GM21515 (cell line): ENCODE data around the gene THRB.

ENCODE experiments used
- ATAC-seq: cut with Tn5 transposase; IDR thresholded peaks from one replicate; pipeline ENCODE4 v1.9.1; 2021; ENCODE audit not compliant: unreplicated experiment

The THRB gene

GRCh38 chr3:24382647-24383046 lies 112.0 kb downstream of the THRB start:
- ATAC-seq, result no peak

GRCh38 chr3:24379936-24380335 lies 114.7 kb downstream of the THRB start:
- ATAC-seq, result no peak

GRCh38 chr3:24378313-24378712 lies 116.3 kb downstream of the THRB start:
- ATAC-seq, result no peak

- no peak for ATAC-seq
Observed at GRCh38 chr3:24377218-24377993, 117.2 kb downstream of the THRB start.

- ATAC-seq, result no peak
Observed at GRCh38 chr3:24375947-24376384, 118.7 kb downstream of the THRB start.

GRCh38 chr3:24374801-24375200 lies 119.8 kb downstream of the THRB start:
- ATAC-seq, result no peak

- no peak for ATAC-seq
Observed at GRCh38 chr3:24373198-24373959, 121.3 kb downstream of the THRB start.

GRCh38 chr3:24372559-24373197 lies 122.0 kb downstream of the THRB start:
- no peak for ATAC-seq

GRCh38 chr3:24370352-24371090 lies 124.1 kb downstream of the THRB start:
- ATAC-seq, result no peak

- ATAC-seq, result no peak
Observed at GRCh38 chr3:24368605-24369004, 126.0 kb downstream of the THRB start.

- ATAC-seq, result no peak
Observed at GRCh38 chr3:24367664-24368264, 126.9 kb downstream of the THRB start.

- no peak for ATAC-seq
Observed at GRCh38 chr3:24367216-24367615, 127.4 kb downstream of the THRB start.

- no peak for ATAC-seq
Observed at GRCh38 chr3:24365168-24365567, 129.5 kb downstream of the THRB start.

- ATAC-seq, result no peak
Observed at GRCh38 chr3:24364359-24364758, 130.3 kb downstream of the THRB start.

- ATAC-seq, result no peak
Observed at GRCh38 chr3:24363242-24363641, 131.4 kb downstream of the THRB start.

- ATAC-seq, result no peak
Observed at GRCh38 chr3:24361623-24362022, 133.0 kb downstream of the THRB start.

- no peak for ATAC-seq
Observed at GRCh38 chr3:24360957-24361356, 133.7 kb downstream of the THRB start.

- ATAC-seq, result no peak
Observed at GRCh38 chr3:24359645-24360462, 134.8 kb downstream of the THRB start.

- no peak for ATAC-seq
Observed at GRCh38 chr3:24359102-24359501, 135.5 kb downstream of the THRB start.

- ATAC-seq, result no peak
Observed at GRCh38 chr3:24357635-24358034, 137.0 kb downstream of the THRB start.
